Measurements from ENCODE around the gene PRKN.
A peak's percentile ranks its signal among the peaks of the same experiment; 100 is the strongest.

PRKN gene

DNA sequence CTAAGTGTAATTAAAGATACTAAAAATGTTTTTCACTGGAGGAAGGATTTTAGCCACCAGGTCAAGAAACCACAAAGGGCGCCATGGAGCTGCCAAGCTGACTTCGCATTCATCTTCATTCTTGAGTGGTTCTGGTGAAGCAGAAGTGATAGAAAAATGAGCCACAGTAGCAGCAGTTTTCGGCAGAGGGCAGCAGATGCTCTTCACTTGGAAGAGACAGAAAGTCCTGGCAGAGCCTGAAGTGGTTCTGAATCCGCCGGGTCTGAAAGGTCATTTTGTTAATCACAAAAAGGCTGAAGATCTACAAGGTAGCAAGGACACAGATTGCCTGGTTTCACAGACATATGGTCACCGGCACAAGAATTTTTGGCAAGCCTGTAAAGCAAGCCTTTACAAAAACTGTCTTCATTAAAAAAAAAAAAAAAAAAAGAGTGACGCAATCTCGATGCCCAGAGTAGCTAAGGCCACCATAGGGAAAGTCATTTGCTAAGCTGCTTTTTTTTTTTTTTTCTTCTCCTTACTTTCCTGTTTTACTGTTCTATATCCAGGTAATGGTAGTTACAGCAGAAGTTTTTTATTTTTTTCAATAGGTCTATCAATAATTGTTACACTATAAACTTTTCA is 1108.6 kb downstream of the PRKN start:
- ChIA-PET POLR2A (interaction anchor here (0.6 to 0.7 kb wide), 2 partner anchors 201 to 428 kb away, joined by 3 read pairs; no protein-coding TSS in a partner anchor), CTCF (interaction anchor here (0.6 to 1.2 kb wide), 5 partner anchors 13 to 121 kb away, joined by 3 to 4 read pairs (median 3); no protein-coding TSS in a partner anchor)
- no peak for TF ChIP-seq IKZF3 (tag by site-specific recombination; IDR thresholded peaks at IDR 0.05)
- TF ChIP-seq KLF9 (tag by site-specific recombination; IDR thresholded peaks at IDR 0.05; ENCODE audit: low read depth): no peak
- no peak for TF ChIP-seq EGR2 (tag by site-specific recombination; IDR thresholded peaks at IDR 0.05; ENCODE audit: low read depth)
- TF ChIP-seq TRIM28 (IDR thresholded peaks at IDR 0.05; ENCODE audit: borderline replicate concordance, low read length): 0 out of 2 replicates have a peak, but pooled peaks have one; percentile 40
- no peak for TF ChIP-seq ZNF114 (tag by site-specific recombination; IDR thresholded peaks at IDR 0.05)
- no peak for TF ChIP-seq ZNF175 (tag by site-specific recombination; IDR thresholded peaks at IDR 0.05)
- TF ChIP-seq ZNF16 (tag by site-specific recombination; IDR thresholded peaks at IDR 0.05; ENCODE audit: low read depth): no peak
- no peak for TF ChIP-seq ZBTB20 (tag by site-specific recombination; IDR thresholded peaks at IDR 0.05)
- TF ChIP-seq, protein P1, sequence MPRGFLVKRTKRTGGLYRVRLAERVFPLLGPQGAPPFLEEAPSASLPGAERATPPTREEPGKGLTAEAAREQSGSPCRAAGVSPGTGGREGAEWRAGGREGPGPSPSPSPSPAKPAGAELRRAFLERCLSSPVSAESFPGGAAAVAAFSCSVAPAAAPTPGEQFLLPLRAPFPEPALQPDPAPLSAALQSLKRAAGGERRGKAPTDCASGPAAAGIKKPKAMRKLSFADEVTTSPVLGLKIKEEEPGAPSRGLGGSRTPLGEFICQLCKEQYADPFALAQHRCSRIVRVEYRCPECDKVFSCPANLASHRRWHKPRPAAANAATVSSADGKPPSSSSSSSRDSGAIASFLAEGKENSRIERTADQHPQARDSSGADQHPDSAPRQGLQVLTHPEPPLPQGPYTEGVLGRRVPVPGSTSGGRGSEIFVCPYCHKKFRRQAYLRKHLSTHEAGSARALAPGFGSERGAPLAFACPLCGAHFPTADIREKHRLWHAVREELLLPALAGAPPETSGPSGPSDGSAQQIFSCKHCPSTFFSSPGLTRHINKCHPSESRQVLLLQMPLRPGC (tag by site-specific recombination; IDR thresholded peaks at IDR 0.05): no peak
- no peak for TF ChIP-seq ZNF626 (tag by site-specific recombination; IDR thresholded peaks at IDR 0.05)
- TF ChIP-seq ZNF558 (tag by site-specific recombination; IDR thresholded peaks at IDR 0.05): no peak
- no peak for TF ChIP-seq ZIC2 (tag by site-specific recombination; IDR thresholded peaks at IDR 0.05)
- peak; percentile 33; the same call in 1 of the 2 replicates for TF ChIP-seq CTCF (tag by site-specific recombination; IDR thresholded peaks at IDR 0.05)
- H3K9me3 ChIP-seq (ENCODE audit: control insufficient read depth, insufficient read depth, low read depth, low read length): no peaks in the 10 kb centered on the region
- no peaks in the 10 kb centered on the region for H3K4me1 ChIP-seq (ENCODE audit: control insufficient read depth, insufficient read depth, low read length)
- H3K27ac ChIP-seq (ENCODE audit: extremely low read depth, low read depth, low read length): no peak overlapping the region
- no peaks in the 10 kb centered on the region for H3K36me3 ChIP-seq (ENCODE audit: control insufficient read depth in 2 of 2, insufficient read depth in 1 of 2, low read length in 2 of 2)
- no peak overlapping the region for H3K4me3 ChIP-seq (ENCODE audit: low read depth, low read length)

DNA sequence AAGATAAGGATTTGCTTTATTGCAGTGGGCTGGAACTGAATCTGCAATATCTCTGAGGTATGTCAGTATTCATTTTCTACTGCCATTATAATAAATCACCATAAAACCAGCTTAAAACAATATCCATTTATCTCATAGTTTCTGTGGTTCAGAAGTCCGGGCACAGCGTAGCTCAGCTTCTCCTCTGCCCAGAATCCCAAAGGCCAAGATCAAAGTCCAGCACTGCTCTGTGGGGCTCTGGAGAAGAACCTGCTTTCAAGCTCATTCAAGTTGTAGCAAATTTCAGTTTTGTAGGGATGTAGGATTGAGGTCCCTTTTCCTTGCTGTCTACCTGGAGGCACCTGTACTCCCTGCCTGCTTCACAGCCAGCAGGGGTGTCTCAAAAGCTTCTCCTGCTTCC is 1113.9 kb downstream of the PRKN start:
- ChIA-PET POLR2A (no interaction called here), CTCF (interaction anchor here (1.0 to 1.1 kb wide), 2 partner anchors 9 to 23 kb away, joined by 3 to 6 read pairs; no protein-coding TSS in a partner anchor)
- no peaks in the 10 kb centered on the region for H3K9me3 ChIP-seq (ENCODE audit: control insufficient read depth, insufficient read depth, low read depth, low read length)
- no peaks in the 10 kb centered on the region for H3K36me3 ChIP-seq (ENCODE audit: control insufficient read depth in 2 of 2, insufficient read depth in 1 of 2, low read length in 2 of 2)
- no peak for TF ChIP-seq ZSCAN18 (tag by site-specific recombination; IDR thresholded peaks at IDR 0.05)
- TF ChIP-seq ZFP41 (tag by site-specific recombination; IDR thresholded peaks at IDR 0.05; ENCODE audit: borderline replicate concordance): no peak
- TF ChIP-seq ZNF544 (tag by site-specific recombination; IDR thresholded peaks at IDR 0.05): no peak
- no peak for TF ChIP-seq ZNF629 (tag by site-specific recombination; IDR thresholded peaks at IDR 0.05)
- no peak for TF ChIP-seq ZBTB8A (tag by site-specific recombination; IDR thresholded peaks at IDR 0.05)
- no peak for TF ChIP-seq ZNF571 (tag by site-specific recombination; IDR thresholded peaks at IDR 0.05)
- no peak for TF ChIP-seq ZNF610 (tag by site-specific recombination; IDR thresholded peaks at IDR 0.05; ENCODE audit: borderline replicate concordance)
- no peak for TF ChIP-seq ZNF501 (tag by site-specific recombination; IDR thresholded peaks at IDR 0.05)
- H3K27ac ChIP-seq (ENCODE audit: extremely low read depth, low read depth, low read length): no peak overlapping the region
- no peaks in the 10 kb centered on the region for H3K4me1 ChIP-seq (ENCODE audit: control insufficient read depth, insufficient read depth, low read length)
- no peak overlapping the region for H3K4me3 ChIP-seq (ENCODE audit: low read depth, low read length)
